G401 (cell line): ENCODE data around the gene AP3S2. TPM values are rescaled to one million over a fixed set of nuclear protein-coding genes. Genes with fewer than 3 reads are reported as not detected.
"Not testable (repeated sequence)": the region's sequence is repeated elsewhere in the genome, so short reads cannot be mapped to it uniquely, and the experiment has no call there.

Experiments used
- DNase-seq: peaks from one replicate; pipeline ENCODE4 v3.0.0-alpha.2; 2015; ENCODE audit warnings: low spot score
- in situ Hi-C: cut with HindIII; loops from 2 replicates; pipeline ENCODE4 v1.10.0; 2016; ENCODE audit warnings: low sequenced_read_pairs, mixed read lengths
- total RNA-seq: library from RNA; depleted of rRNA; stranded (reverse); fragments of >200 nt; shearing (Covaris generic); gene quantifications from 2 replicates; pipeline ENCODE4 v1.2.3, GENCODE V29; 2014

The AP3S2 gene
- total RNA-seq, 1 experiment from 2014 or later: 32.3 TPM

GRCh38 chr15:89874926-89875564, 18.7 kb downstream of the AP3S2 start:
- in situ Hi-C loops: loop anchor here (25.0 kb wide), 1 partner anchor 113 kb away; the partner anchor contains the start of gene MESP1
- DNase-seq: peak; percentile 82

DNA sequence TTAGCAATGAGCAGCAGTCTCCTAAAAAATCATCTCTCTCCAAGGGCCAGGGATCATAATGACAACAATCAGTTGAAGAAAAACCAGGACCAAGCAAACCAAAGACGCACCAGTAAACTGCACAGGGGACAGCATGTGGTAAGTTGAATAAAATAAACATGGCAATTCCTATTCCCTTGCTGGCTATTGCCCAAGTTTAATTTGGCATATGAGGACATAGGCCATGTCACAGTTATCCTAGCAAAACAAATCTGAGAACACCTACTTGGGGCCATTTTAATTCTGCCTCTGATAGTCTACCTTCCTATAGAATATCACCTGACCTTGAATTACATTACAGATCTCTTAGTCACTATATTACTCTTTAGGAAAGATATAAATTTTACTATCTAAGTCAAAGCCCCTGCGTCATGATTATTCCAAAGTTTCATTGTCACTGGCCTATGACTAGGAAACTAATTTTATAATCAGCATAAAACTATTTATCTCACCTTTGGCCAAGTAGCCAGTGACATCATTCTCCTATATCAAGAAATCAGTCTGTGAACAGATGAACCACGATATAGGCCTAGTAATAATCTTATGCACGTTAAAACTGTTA, 23.0 kb downstream of the AP3S2 start:
- in situ Hi-C loops: loop anchor here (25.0 kb wide), 1 partner anchor 108 kb away; the partner anchor contains the start of gene MESP1
- DNase-seq: no peak

DNA sequence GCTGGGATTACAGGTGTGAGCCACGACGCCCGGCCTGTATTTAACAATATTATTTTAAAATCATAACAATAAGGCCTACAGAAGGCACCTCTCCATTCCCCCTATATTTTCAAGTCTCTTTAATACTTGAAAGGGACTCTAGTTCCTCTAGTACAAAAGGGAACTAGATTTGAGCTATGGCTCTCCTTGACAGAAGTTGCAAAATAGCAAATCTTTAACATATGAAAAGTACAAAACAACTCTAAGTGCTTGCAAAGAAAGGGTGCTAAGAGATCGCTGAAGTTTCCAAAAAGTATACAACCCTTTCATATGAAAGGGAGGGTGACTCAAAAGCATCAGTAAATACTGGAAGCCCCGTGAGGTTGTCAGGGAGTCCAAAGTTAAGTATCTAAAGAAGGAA, 23.8 kb downstream of the AP3S2 start:
- in situ Hi-C loops: loop anchor here (25.0 kb wide), 1 partner anchor 108 kb away; the partner anchor contains the start of gene MESP1
- DNase-seq: no peak

DNA sequence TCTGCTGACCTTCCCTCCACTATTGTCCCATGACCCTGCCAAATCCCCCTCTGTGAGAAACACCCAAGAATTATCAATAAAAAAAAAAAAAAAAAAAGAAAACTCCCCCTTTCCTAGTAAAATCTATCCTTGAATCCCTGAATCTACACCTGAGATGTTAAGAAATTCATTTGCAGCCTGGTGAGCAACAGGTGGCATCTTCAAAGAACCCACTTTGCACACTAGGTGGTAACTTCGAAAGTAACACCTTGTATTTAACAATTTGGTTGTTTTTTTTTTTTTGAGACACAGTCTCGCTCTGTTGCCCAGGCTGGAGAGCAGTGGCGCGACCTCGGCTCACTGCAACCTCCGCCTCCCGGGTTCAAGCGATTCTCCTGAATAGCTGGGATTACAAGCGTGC, 24.3 kb downstream of the AP3S2 start:
- not testable (repeated sequence) for DNase-seq
- in situ Hi-C loops: loop anchor here (25.0 kb wide), 1 partner anchor 107 kb away; the partner anchor contains the start of gene MESP1

GRCh38 chr15:89864958-89865739, 28.6 kb downstream of the AP3S2 start:
- in situ Hi-C loops: loop anchor here (25.0 kb wide), 1 partner anchor 103 kb away; the partner anchor contains the start of gene MESP1
- no peak for DNase-seq

DNA sequence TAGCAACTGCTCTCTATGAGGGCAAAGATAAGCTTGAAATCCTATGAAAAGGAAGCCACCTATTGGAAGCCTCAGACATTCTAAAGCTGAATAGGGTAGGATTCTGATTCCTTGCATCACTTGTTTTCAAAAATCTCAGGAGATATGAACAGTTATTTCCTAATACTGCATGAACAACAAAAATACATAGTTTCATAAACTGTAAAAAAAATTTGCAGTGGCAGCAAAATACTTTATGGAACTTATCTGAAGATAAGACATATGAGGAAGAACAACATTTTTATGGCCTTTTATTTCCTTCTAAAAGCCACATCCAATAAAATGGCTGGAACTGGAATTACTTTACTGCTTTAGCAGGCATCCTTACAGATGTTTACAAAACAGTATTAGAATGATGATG, 29.9 kb downstream of the AP3S2 start:
- in situ Hi-C loops: loop anchor here (25.0 kb wide), 1 partner anchor 102 kb away; the partner anchor contains the start of gene MESP1
- DNase-seq: no peak

GRCh38 chr15:89860891-89861290, 32.9 kb downstream of the AP3S2 start:
- in situ Hi-C loops: loop anchor here (25.0 kb wide), 1 partner anchor 99 kb away; the partner anchor contains the start of gene MESP1
- DNase-seq: no peak

DNA sequence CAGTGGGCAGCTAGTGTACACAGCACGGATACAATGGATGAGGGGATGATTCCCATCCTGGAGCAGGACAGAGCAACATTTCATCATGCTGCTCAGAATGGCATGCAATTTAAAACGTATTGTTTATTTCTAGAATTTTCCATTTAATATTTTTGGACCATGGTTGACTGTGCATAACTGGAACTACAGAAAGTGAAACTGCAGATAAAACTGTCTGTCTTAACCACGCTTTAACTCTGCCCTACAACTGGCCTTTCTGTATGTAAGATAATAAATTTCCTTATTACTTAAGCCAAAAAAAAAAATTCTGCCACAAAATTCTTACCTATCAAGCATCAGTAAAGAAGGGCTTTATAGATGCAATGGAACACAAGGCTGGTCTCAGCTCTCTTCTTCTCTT, 33.4 kb downstream of the AP3S2 start:
- DNase-seq: no peak
- in situ Hi-C loops: loop anchor here (25.0 kb wide), 1 partner anchor 98 kb away; the partner anchor contains the start of gene MESP1

GRCh38 chr15:89858661-89859458, 34.9 kb downstream of the AP3S2 start:
- no peak for DNase-seq
- in situ Hi-C loops: loop anchor here (25.0 kb wide), 1 partner anchor 97 kb away; the partner anchor contains the start of gene MESP1

- in situ Hi-C loops: loop anchor here (25.0 kb wide), 1 partner anchor 95 kb away; the partner anchor contains the start of gene MESP1
- DNase-seq: no peak
Measured at GRCh38 chr15:89857673-89858072, 36.1 kb downstream of the AP3S2 start.

- DNase-seq: no peak
- in situ Hi-C loops: loop anchor here (25.0 kb wide), 1 partner anchor 94 kb away; the partner anchor contains the start of gene MESP1
Measured at GRCh38 chr15:89855948-89856347, 37.8 kb downstream of the AP3S2 start.

DNA sequence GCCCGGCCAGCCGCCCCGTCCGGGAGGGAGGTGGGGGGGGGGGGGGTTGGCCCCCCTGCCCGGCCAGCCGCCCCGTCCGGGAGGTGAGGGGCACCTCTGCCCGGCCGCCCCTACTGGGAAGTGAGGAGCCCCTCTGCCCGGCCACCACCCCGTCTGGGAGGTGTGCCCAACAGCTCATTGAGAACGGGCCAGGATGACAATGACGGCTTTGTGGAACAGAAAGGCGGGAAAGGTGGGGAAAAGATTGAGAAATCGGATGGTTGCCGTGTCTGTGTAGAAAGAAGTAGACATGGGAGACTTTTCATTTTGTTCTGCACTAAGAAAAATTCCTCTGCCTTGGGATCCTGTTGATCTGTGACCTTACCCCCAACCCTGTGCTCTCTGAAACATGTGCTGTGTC, 38.9 kb downstream of the AP3S2 start:
- DNase-seq: not testable (repeated sequence)
- in situ Hi-C loops: loop anchor here (25.0 kb wide), 1 partner anchor 93 kb away; the partner anchor contains the start of gene MESP1

GRCh38 chr15:89852342-89852995, 41.3 kb downstream of the AP3S2 start:
- in situ Hi-C loops: loop anchor here (25.0 kb wide), 1 partner anchor 90 kb away; the partner anchor contains the start of gene MESP1
- DNase-seq: no peak

GRCh38 chr15:89851673-89852341, 42.0 kb downstream of the AP3S2 start:
- in situ Hi-C loops: loop anchor here (25.0 kb wide), 1 partner anchor 90 kb away; the partner anchor contains the start of gene MESP1
- no peak for DNase-seq

DNA sequence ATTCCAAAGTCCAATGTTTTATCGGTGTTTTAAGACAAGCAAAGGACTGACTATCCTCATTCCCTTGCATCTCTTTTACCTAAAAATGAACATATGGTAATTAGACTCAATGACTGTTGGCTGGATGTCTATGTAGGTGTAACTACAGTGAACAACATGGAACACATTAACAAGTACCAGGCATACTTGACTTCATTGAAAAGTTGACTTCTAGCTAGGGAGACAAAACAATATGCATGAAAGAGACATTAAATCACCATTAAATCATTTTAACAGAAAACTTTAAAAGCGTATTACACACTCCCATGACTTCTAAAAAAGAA, 44.9 kb downstream of the AP3S2 start:
- in situ Hi-C loops: no loop called here
- DNase-seq: no peak

DNA sequence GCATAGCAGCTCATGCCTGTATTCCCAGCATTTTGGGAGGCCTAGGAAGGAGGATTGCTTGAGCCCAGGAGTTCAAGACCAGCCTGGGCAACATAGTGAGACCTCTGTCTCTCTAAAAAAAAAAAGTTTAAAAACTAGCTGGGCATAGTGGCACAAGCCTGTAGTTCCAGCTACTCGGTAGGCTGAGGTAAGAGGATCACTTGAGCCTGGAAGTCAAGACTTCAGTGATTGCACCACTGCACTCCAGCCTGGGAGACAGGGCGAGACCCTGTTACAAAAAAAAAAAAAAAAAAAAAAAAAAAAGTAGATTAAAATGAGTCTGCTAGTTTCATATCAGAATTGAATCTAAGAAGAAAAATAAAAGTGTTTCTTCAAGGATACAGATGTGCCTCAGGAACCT, 46.7 kb downstream of the AP3S2 start:
- in situ Hi-C loops: no loop called here
- no peak for DNase-seq

- no peak for DNase-seq
- in situ Hi-C loops: no loop called here
Measured at GRCh38 chr15:89845305-89845893, 48.4 kb downstream of the AP3S2 start.
